MCF 10A (cell line): Measurements from ENCODE around the gene RPH3AL. TPM values are rescaled to one million over a fixed set of nuclear protein-coding genes. Genes with fewer than 3 reads are reported as not detected.

Experiments
- BruUV-seq: library from RNA; stranded (reverse); fragments of 400-500 nt; replicated peaks from 2 replicates; lab custom pipeline; 2021; lab: Mats Ljungman, UMichigan
- CTCF ChIA-PET: fragments of 300-600 bp; sonication (Branson Sonifier 250); formaldehyde crosslinking; extraction: SDS; loops from one replicate; lab custom pipeline; 2021; ENCODE audit warnings: antibody characterized with exemption, inconsistent platforms; lab: Yijun Ruan, JAX
- POLR2A ChIA-PET: fragments of 300-600, 350-650 bp; sonication (Branson Sonifier 250); formaldehyde crosslinking; extraction: SDS; loops from one replicate; lab custom pipeline; 2020; ENCODE audit warnings: antibody characterized with exemption, inconsistent platforms; lab: Yijun Ruan, JAX
- DNase-seq: peaks from one replicate; pipeline ENCODE4 v3.0.0-alpha.2; 2018; ENCODE audit not compliant: unreplicated experiment
- H3K27ac Mint-ChIP-seq: one replicate; pipeline ENCODE4 v1.8.0; 2022; ENCODE audit warnings: mild to moderate bottlenecking, low read depth, mixed read lengths; ENCODE audit not compliant: unreplicated experiment
- H3K27me3 Mint-ChIP-seq: one replicate; pipeline ENCODE4 v1.8.0; 2022; ENCODE audit warnings: mixed read lengths; ENCODE audit not compliant: insufficient read depth, unreplicated experiment
- H3K36me3 Mint-ChIP-seq: one replicate; pipeline ENCODE4 v1.8.0; 2022; ENCODE audit warnings: mild to moderate bottlenecking, moderate library complexity, mixed read lengths; ENCODE audit not compliant: insufficient read depth, unreplicated experiment
- H3K4me1 Mint-ChIP-seq: one replicate; pipeline ENCODE4 v1.8.0; 2022; ENCODE audit warnings: mixed read lengths; ENCODE audit not compliant: insufficient read depth, unreplicated experiment
- H3K4me3 Mint-ChIP-seq: one replicate; pipeline ENCODE4 v1.8.0; 2022; ENCODE audit warnings: mild to moderate bottlenecking, moderate library complexity, mixed read lengths; ENCODE audit not compliant: unreplicated experiment
- H3K9me3 Mint-ChIP-seq: one replicate; pipeline ENCODE4 v1.8.0; 2022; ENCODE audit warnings: mixed read lengths; ENCODE audit not compliant: unreplicated experiment
- CTCF ChIP-seq: fragments of 200-600 bp; IDR thresholded peaks from one replicate; pipeline ENCODE4 v1.8.0; 2022; ENCODE audit warnings: antibody characterized with exemption, mild to moderate bottlenecking; ENCODE audit not compliant: unreplicated experiment
- intact Hi-C: fragments of 100-400 bp; cut with micrococcal nuclease; formaldehyde crosslinking; loops from 2 replicates; pipeline ENCODE4 v1.14.1; 2022
- total RNA-seq: library from RNA; stranded (reverse); gene quantifications from 2 replicates; pipeline ENCODE4 v1.2.3, GENCODE V29; 2022

The RPH3AL gene
- total RNA-seq, 1 experiment from 2014 or later, result 0.89 TPM

GRCh38 chr17:183021-183420, 169.6 kb downstream of the RPH3AL start:
- Mint-ChIP-seq H3K4me3 (no peak overlapping the region), H3K27me3 (peaks cover 11% of the 10 kb centered on the region), H3K36me3 (no peaks in the 10 kb centered on the region), H3K27ac (no peak overlapping the region), H3K9me3 (no peaks in the 10 kb centered on the region), H3K4me1 (peaks cover 8% of the 10 kb centered on the region)
- CTCF ChIA-PET, result no interaction called here
- no peak for TF ChIP-seq CTCF
- POLR2A ChIA-PET, result interaction anchor here (1.0 kb wide), 1 partner anchor 10 kb away, joined by 3 read pairs; no protein-coding TSS in a partner anchor
- DNase-seq, result no peak
- no TSS peak for BruUV-seq
- intact Hi-C loops, result no loop called here

GRCh38 chr17:182050-182751, 170.4 kb downstream of the RPH3AL start:
- ChIA-PET CTCF (no interaction called here), POLR2A (no interaction called here)
- TF ChIP-seq CTCF, result no peak
- intact Hi-C loops, result no loop called here
- BruUV-seq, result no TSS peak
- peak; percentile 41 for DNase-seq
- H3K27me3 Mint-ChIP-seq, result peaks cover 11% of the 10 kb centered on the region
- H3K4me3 Mint-ChIP-seq, result no peak overlapping the region
- no peak overlapping the region for H3K27ac Mint-ChIP-seq
- no peaks in the 10 kb centered on the region for H3K36me3 Mint-ChIP-seq
- H3K4me1 Mint-ChIP-seq, result peaks cover 8% of the 10 kb centered on the region
- H3K9me3 Mint-ChIP-seq, result no peaks in the 10 kb centered on the region

- H3K4me1 Mint-ChIP-seq, result peaks cover 8% of the 10 kb centered on the region
- peaks cover 11% of the 10 kb centered on the region for H3K27me3 Mint-ChIP-seq
- no peaks in the 10 kb centered on the region for H3K9me3 Mint-ChIP-seq
- intact Hi-C loops, result no loop called here
- ChIA-PET CTCF (no interaction called here), POLR2A (no interaction called here)
- no peak for DNase-seq
- no TSS peak for BruUV-seq
- H3K27ac Mint-ChIP-seq, result no peak within 1 kb of the TSS
- no peak within 1 kb of the TSS for H3K4me3 Mint-ChIP-seq
- no peaks in the 10 kb centered on the region for H3K36me3 Mint-ChIP-seq
- TF ChIP-seq CTCF, result no peak
These were observed 171.2 kb downstream of the RPH3AL start, which contains the start of gene DOC2B for GRCh38 chr17:181245-182049. DOC2B (minus strand) TSS chr17:181650; CDS start chr17:181479, 171 bp downstream.
